Spleen (tissue), 7 donors: ENCODE data around the gene IGSF21.

Source experiments
- POLR2A ChIP-seq, 3 donors: fragments of 450-650 bp; IDR thresholded peaks; one replicate each; pipeline ENCODE4 v1.5.1; 2017; ENCODE audit warnings: antibody characterized with exemption in 3 of 3, mild to moderate bottlenecking in 1 of 3
- TF ChIP-seq, protein P1 (sequence below), 11 experiments: fragments of 200-600 bp in 7 of 11; fragments of 450-650 bp in 4 of 11; sonication (generic) in 4 of 11; IDR thresholded peaks in 8 of 11; conservative IDR thresholded peaks in 3 of 11; 1 replicate in 7 of 11; 2 replicates in 4 of 11; pipeline versions ENCODE4 v1.4.0 to v1.8.0; 2016 to 2021; ENCODE audit warnings: antibody characterized with exemption in 11 of 11, inconsistent platforms in 4 of 11, mild to moderate bottlenecking in 1 of 11
- donor health status: DM: no; HTN: no; CAD: no; lungs with moderate emphysema.
- donor health status: DM: no; HTN: no; CAD: no.
- donor health status: DM: no; HTN: no; CAD: no.

DNA sequence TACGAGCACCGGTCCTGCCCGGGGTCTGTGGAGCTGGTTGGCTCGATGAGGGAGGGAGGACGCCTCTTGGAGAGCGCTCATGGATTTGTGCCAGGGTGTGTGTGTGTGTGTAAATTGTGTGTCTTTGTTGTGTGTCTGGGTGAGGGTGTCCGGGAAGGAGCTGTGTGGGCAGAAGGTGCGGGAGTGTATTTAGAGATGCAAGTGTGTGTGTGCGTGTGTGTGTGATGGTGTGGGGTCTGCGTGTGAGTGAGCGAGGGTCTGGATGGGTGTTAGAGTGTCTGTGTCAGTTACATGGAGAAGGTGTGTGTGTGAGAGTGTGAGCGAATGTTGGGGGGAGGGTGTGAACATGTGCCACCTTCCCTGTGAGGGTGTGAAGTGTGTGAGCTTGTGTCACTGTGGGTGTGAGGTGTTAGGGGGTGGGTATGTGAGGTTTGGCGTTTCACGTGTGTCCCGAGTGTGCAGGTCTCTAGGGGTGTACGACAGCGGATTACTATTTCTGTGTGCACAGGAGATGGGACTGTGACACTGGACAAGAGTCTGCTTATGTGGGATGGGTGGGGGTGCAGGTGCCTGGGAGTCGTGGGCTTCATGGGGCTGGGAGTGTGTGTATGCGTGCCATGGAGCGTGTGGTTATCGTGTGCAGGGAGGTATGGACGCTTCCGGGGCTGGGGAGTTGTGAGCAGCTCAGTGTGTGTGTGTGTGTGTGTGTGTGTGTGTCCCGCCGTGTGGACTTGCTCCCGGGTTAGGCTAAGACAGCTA lies 880 bp downstream of the IGSF21 start:
- TF ChIP-seq, protein P1, sequence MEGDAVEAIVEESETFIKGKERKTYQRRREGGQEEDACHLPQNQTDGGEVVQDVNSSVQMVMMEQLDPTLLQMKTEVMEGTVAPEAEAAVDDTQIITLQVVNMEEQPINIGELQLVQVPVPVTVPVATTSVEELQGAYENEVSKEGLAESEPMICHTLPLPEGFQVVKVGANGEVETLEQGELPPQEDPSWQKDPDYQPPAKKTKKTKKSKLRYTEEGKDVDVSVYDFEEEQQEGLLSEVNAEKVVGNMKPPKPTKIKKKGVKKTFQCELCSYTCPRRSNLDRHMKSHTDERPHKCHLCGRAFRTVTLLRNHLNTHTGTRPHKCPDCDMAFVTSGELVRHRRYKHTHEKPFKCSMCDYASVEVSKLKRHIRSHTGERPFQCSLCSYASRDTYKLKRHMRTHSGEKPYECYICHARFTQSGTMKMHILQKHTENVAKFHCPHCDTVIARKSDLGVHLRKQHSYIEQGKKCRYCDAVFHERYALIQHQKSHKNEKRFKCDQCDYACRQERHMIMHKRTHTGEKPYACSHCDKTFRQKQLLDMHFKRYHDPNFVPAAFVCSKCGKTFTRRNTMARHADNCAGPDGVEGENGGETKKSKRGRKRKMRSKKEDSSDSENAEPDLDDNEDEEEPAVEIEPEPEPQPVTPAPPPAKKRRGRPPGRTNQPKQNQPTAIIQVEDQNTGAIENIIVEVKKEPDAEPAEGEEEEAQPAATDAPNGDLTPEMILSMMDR (IDR thresholded peaks at IDR 0.05 in 8 of 11, conservative IDR thresholded peaks at IDR 0.05 in 3 of 11): no peak
- TF ChIP-seq POLR2A (IDR thresholded peaks at IDR 0.05): no peak
